NCI-H1048 (cell line): ENCODE data around the gene MEGF6.
A peak's percentile ranks its signal among the peaks of the same experiment; 100 is the strongest.

Experiments
- DNase-seq: peaks from one replicate; lab custom pipeline; 2025; lab: John Stamatoyannopoulos, UW

The MEGF6 gene

DNA sequence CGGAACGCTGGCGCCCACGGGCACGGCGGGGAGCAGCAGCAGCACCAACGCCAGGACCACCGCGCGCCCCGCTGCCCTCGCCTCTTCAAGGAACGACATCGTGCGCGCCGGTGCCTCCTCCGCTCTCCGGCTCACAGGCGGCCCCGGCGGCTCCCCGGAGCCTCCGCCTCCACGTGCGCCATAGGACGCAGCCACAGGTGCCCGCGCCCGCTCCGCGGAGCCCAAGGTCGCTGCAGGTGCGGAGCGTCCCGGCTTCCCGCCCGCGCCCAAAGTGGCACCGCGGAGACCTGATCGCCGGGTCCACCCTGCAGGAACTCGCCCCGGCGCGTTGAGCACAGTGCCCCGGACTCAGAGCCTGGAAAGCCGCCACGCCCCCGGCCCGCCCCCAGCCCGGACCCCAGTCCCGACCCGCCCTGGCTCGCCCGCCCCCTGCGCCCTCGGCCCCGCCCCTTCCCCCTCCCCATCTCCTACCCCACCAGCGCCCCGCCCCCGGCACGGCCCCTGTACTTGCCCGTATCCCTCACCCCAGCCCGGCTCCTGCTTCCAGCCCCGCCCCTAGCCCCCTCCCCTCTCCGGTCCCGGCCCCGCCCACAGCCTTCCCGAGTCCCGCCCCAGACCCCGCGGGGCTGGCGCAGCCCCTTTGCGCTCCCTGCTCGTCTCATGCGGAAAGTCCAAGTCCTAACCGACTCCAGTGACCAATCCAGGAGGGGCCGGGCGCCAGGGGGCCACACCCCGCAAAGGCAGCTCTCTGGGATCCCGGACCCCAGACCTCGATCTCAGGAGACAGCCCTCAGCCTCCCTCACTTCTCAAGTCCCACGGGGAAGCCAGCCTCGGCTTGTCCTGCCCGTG lies at the start of gene MEGF6:
Gene MEGF6 (minus strand): TSS at position 339 of the 850 bp plus-strand sequence. CDS start 240 bp downstream, at position 99.
- peak; percentile 31 for DNase-seq

DNA sequence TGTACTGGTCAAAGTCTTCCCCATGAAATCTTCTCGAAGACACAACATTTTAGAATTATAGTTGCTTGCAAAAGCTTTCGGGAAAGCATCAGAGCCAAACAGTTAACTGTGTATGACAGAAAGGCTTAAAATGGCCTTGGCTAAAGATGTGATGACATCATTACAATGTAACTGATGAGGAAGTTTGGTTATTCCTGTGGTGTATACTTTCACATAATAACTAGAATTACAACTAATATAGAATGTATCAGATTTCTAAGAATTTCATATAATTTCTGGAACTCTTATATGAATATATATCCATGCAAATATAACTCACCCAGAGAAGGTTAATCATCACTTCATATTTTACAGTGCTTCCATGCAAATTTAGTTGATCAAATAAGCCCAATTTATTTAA lies 49.4 kb upstream of the MEGF6 start:
- no peak for DNase-seq

- no peak for DNase-seq
Measured at GRCh38 chr1:3659093-3659492, 47.8 kb upstream of the MEGF6 start.

- no peak for DNase-seq
Measured at GRCh38 chr1:3658231-3658615, 46.9 kb upstream of the MEGF6 start.

GRCh38 chr1:3657578-3658230 lies 46.4 kb upstream of the MEGF6 start:
- no peak for DNase-seq

- no peak for DNase-seq
Measured at GRCh38 chr1:3657096-3657475, 45.8 kb upstream of the MEGF6 start.

DNA sequence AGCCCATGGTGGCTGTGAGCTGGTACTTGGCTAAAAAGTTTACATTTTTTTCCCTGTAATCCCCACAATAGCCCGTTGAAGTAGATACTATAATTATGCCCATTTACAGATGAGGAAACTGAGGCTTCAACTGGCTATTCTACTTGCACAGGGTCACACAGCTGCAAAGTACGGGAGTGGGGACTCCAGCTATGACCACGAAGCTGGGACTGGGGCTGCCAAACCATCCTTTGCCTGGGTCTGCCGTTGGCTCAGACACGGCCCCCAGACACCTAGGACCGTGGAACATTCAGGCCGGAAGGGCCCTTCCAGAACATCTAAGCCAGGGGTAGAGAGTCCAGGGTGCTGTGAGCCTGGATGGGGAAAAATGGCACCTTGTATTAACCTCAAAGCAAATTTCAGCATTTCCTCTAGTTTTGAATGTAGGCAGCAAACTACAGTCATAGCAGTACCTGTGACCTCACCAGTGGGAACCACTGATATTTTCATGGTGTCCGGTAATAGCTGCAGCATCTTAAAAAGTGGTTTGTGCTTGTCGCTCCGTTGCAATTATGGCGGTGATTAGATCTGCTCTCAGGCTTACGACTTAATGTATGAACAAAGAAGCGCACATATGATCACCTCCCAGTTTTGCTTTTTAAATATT lies 45.3 kb upstream of the MEGF6 start:
- no peak for DNase-seq

- no peak for DNase-seq
Measured at GRCh38 chr1:3654549-3655281, 43.4 kb upstream of the MEGF6 start.

DNA sequence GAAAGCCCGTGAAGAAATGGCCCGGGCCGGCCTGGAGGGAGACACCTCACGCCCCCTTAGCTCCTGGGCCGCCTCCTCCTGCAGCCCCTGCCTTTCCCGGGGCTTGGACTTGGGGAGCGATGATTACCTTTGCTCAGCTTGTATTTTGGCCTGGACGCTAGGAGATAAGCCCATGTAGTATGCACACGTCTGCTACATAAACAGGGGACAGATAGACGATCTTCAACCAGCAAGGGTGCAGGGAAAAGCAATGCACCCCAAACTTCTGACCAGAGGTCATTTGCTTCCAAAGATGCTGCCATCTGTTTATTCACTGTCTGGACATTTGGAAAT lies 41.9 kb upstream of the MEGF6 start:
- DNase-seq: no peak

DNA sequence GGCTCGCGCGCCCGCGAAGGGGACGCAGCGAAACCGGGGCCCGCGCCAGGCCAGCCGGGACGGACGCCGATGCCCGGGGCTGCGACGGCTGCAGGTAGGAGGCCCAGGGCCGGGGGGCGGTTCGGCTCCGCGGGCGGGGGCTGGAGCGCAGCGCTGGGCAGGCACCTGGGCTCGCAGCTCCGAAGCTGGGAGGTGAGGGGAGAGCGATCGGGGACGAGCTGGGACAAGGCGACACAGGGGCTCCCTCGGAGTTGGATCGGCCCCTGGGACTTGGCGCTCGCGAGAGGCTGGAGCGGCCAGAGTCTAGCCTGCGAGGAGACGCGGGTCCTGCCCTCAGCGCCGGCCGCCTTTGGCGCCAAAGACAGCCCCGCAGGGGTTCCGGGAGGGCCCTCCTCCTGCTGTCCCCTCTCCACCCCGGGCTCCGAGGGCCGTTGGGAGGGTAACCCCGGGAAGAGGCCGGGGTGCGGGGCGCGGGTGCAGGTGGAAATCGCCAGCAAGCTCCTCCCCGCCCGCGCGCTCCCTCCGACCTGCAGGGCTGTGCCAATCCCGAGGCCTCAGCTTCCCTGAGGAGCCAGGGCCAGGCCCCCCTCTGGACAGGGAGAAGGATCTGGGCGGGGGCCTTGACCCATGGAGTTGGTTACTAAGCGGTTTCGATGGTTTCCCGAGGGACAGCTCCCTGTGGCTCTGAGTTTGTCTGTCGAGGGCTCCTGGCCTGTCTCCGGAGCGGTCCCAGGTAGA lies 41.4 kb upstream of the MEGF6 start:
- DNase-seq: no peak

- peak; percentile 34 for DNase-seq
Measured at GRCh38 chr1:3651930-3652547, 40.7 kb upstream of the MEGF6 start, which contains the start of gene TP73. Gene TP73 (plus strand): TSS chr1:3652516. CDS start chr1:3682366, 29,850 bp downstream.

DNA sequence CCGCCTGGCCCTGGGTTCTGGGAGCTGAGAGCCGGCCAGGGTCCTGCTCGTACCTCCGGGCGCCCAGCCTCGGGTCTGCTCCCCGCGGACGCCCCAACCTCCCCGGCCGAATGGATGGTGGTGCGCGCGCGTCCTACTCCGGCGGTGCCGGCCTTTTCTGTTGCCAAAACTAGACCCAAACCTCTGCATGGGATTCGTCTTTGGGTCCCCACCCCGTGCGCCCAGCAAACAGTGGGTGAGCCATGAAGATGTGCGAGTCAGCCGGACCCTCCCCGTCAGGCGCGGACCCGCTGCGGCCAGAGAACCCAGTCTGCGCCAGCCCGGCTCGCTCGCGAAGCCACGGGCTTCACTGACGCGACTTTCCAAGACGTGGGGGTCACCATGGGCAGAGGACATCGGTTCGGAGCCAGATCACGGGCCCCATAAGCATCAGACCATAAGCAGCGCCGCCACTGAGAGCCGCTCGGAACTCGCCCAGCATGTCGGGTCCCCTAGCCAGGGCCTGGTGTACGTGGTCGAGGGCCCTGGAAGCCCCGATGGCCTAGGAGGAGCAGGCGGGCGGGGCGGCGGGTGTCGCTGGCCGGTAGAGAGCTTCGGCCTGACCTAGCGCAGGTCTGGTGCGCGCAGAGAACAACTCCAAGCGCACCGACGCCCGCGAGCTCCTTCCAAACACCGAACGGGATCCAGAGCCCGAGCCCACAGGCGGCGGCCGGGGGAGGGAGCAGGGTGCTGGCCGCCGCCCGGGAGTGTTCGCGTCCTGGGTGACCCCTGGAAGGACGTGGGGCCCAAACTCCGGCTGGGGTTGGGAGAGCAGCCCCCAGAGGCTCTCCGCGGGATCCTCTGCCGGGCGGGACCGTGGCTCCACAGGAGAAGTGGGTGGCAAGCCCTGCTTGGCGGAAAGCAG lies 40.0 kb upstream of the MEGF6 start:
- DNase-seq: no peak

DNA sequence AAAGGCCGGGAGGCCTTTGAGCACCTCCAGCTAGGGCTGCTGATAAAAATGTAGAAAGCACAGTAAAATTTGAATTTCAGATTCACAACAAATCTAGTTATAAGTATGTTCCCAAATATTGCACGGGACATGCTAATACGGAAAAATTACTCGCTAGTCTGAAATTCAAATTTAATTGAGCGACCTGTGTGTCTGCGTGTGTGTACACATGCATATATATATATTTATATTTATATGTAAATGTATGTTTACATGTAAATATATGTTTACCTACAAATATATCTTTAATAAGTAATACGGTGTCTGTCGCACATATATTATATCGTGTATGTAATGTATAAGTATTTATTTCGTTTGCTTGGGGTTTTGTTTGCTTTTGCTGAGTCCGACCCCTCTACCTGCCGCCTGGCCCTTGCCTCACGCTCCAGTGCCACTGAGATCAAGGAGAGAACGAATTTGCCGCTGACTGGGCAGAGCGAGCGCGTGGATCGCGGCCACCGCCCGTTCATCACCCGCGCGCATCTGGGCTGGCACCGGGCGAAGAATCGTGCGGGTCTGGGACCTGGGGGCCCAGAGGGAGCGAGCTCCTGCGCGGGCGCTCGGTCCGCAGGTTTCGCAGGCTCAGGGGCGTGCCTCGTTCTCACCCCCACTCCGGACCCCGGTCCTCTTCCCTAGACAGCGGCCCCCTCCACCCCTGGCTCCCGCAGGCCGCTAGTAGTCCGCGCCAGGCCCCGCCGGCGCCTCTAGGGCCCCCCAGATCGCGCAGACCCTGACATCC lies 39.1 kb upstream of the MEGF6 start:
- no peak for DNase-seq

DNA sequence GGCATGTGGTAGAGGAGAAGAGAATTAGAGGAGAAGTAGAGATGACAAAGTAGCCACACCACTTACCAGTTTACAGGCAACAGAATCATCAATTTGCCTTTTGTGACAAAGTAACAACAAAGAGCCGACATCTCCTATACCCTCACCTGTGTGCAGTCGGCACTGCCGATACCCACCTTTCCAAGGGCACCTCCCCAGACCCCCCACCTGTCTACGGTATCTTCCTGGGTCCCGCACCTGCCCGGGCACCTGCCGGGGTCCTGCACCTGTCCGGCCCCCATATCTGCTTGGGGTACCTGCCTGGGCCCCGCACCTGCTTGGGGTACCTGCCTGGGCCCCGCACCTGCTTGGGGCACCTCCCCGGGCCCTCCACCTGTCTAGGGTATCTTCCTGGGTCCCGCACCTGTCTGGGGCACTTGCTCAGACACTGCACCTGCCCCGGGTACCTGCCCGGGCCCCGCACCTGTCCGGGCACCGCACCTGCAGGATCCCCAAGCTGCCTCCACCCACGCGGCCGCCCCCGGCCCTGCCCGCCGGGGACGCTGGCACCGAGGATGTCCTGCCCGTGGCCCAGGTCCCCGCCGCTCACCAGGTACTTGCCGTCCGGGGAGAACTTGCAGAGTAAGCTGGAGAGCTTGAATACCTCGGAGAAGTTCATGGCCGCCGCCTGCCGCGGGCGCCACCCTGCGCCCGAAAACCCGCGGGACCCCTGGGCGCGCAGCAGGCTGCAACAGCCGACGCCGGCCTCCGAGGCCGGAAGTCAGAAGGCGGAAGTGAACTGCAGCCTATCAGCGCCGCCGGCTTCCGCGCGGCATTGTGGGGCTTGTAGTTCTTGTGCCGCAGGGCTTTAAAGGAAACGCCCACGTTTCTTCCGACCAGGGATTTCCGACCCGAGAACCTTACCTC lies 38.3 kb upstream of the MEGF6 start, which contains the start of gene WRAP73:
Gene WRAP73 (minus strand): TSS at position 762 of the 906 bp plus-strand sequence. CDS start 104 bp downstream, at position 658.
- peak; percentile 88 for DNase-seq

DNA sequence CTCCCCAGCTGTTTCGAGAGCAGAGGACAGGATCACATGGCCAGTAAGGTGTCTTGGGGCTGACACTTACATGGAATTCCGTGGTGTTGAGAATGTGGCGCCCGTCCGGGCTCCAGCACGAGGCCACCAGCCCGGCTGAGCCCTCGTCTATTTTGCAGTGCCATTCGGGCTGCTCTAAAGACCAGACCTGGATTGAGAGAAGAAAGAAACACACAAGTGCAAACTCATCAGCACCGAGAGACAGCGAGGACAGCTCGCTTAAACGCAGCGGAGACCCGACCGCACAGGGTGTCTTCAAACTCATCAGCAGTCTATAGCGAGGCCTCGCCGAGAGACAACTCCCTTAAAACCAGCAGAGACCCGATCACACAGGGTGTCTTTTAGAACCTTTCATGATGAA lies 35.3 kb upstream of the MEGF6 start:
- no peak for DNase-seq

DNA sequence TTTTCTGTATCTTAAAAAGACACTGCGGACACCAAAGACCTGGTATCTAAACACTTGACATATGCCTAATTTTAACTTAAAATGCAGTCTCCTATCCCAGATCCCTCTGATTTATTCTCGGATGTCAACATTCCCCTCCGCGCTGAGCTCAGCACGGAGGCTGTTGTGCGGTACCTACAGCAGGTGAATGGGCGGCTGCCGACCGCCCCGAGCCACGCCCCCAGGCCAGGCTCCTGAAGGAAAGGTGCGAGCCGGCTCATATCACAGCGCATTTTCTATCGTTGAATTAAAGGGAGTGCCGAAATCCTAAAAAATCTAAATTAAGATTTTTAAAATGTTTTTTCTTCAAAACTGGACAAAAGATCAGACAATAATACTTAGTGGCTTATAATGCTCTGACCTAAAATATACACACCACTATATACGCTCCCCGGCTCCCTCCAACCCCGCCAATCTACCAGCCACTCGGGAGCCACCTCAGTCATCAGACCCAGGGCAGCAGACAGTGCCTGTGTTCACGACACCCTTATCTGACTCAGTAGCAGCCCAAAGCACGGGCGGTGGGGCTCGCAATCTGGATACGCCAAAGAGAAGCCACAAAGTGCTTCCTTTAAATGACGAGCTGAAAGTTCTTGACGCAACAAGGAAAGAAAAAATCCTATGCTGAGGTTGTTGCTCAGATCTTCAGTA lies 34.5 kb upstream of the MEGF6 start:
- no peak for DNase-seq

DNA sequence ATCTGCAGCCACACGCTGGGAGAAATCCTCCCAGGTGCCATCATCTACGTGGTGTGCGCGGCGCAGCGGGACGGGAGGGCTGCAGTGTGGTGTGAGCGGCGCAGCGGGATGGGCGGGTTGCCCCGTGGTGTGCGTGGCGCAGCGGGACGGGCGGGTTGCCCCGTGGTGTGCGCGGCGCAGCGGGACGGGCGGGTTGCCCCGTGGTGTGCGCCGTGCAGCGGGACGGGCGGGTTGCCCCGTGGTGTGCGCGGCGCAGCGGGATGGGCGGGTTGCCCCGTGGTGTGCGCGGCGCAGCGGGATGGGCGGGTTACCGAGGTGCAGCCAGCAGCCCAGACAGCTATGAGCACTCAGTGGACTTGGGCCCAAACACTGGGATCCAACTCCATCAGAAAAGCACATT lies 33.9 kb upstream of the MEGF6 start:
- no peak for DNase-seq

DNA sequence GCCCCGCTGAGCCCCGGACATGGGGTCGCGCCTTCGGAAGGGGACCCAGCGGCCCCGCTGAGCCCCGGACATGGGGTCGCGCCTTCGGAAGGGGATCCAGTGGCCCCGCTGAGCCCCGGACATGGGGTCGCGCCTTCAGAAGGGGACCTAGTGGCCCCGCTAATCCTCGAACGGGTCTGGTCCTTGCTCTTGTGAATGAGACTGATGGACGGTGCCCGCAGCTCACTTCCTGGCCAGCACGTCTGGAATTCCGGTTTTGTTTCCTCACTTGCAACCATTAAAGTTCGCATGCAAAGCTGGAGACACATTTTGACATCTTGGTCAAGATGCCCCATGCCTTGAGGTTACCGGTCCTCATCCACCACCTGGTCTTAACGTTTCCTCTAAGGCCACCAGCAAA lies 33.0 kb upstream of the MEGF6 start:
- DNase-seq: no peak
